ENCODE data around the gene SLC7A10. TPM values are rescaled to one million over a fixed set of nuclear protein-coding genes. Genes with fewer than 3 reads are reported as not detected.

The SLC7A10 gene
- total RNA-seq, 2 donors from 2014 or later: 0.78 to 5.3 TPM

- Histone ChIP-seq H3K27ac (no peak overlapping the region), H3K4me3 (no peak overlapping the region), H3K9me3 (no peaks in the 10 kb centered on the region), H3K4me1 (peaks cover 18% of the 10 kb centered on the region), H3K36me3 (replicated peaks in 1 of 2; ENCODE audit: insufficient read depth in 1 of 2, low read depth in 2 of 2) (no peaks in the 10 kb centered on the region), H3K27me3 (no peaks in the 10 kb centered on the region)
- DNase-seq (no peak), ATAC-seq (no peak)
- no peak for TF ChIP-seq POLR2A (IDR thresholded peaks at IDR 0.05)
- no peak for TF ChIP-seq CTCF (IDR thresholded peaks at IDR 0.05)
- 90 to 92% methylated on average over 9 to 10 of the region's 10 CpGs for WGBS, 2 donors
- intact Hi-C loops (cut with DNase I): no loop called here
Measured at GRCh38 chr19:33196446-33197193, 29.0 kb downstream of the SLC7A10 start.

- WGBS, 2 donors: 74 to 83% methylated on average over 1 to 17 of the region's 17 CpGs
- no peak overlapping the region for H3K4me3 ChIP-seq
- H3K36me3 ChIP-seq (replicated peaks in 1 of 2; ENCODE audit: insufficient read depth in 1 of 2, low read depth in 2 of 2): no peaks in the 10 kb centered on the region
- ATAC-seq: no peak
- intact Hi-C loops (cut with DNase I): no loop called here
- no peak overlapping the region for H3K27ac ChIP-seq
- H3K27me3 ChIP-seq: no peaks in the 10 kb centered on the region
- DNase-seq: no peak
- TF ChIP-seq POLR2A (IDR thresholded peaks at IDR 0.05): no peak
- TF ChIP-seq CTCF (IDR thresholded peaks at IDR 0.05): no peak
- H3K9me3 ChIP-seq: no peaks in the 10 kb centered on the region
- peaks cover 18% of the 10 kb centered on the region for H3K4me1 ChIP-seq
Measured at GRCh38 chr19:33195645-33196347, 29.9 kb downstream of the SLC7A10 start.

GRCh38 chr19:33194886-33195644 lies 30.6 kb downstream of the SLC7A10 start:
- ATAC-seq: peak; percentile 58
- intact Hi-C loops (cut with DNase I): no loop called here
- WGBS, 2 donors: 0 to 3% methylated on average over 1 to 43 of the region's 49 CpGs
- peaks cover 18% of the 10 kb centered on the region for H3K4me1 ChIP-seq
- no peaks in the 10 kb centered on the region for H3K36me3 ChIP-seq (replicated peaks in 1 of 2; ENCODE audit: insufficient read depth in 1 of 2, low read depth in 2 of 2)
- DNase-seq: peak; percentile 33 to 48 (median 39)
- no peaks in the 10 kb centered on the region for H3K27me3 ChIP-seq
- no peaks in the 10 kb centered on the region for H3K9me3 ChIP-seq
- peak overlapping the region in 2 of 4 donors; percentile 3 to 43 for H3K27ac ChIP-seq
- H3K4me3 ChIP-seq: peak overlapping the region; percentile 15 to 64
- TF ChIP-seq POLR2A (IDR thresholded peaks at IDR 0.05) (no peak), CTCF (IDR thresholded peaks at IDR 0.05) (no peak)

- peak in 1 of 4 donors; percentile 34 for DNase-seq
- TF ChIP-seq CTCF (IDR thresholded peaks at IDR 0.05) (no peak), POLR2A (IDR thresholded peaks at IDR 0.05) (no peak)
- H3K36me3 ChIP-seq (replicated peaks in 1 of 2; ENCODE audit: insufficient read depth in 1 of 2, low read depth in 2 of 2): no peaks in the 10 kb centered on the region
- ATAC-seq: peak; percentile 58
- no peaks in the 10 kb centered on the region for H3K27me3 ChIP-seq
- intact Hi-C loops (cut with DNase I): no loop called here
- H3K27ac ChIP-seq: no peak overlapping the region
- H3K4me3 ChIP-seq: no peak overlapping the region
- no peaks in the 10 kb centered on the region for H3K9me3 ChIP-seq
- H3K4me1 ChIP-seq: peaks cover 18% of the 10 kb centered on the region
- WGBS, 2 donors: 0% methylated on average over 19 of the region's 57 CpGs; no CpG with 5 or more reads in 1 of the 2 donors
Measured at GRCh38 chr19:33194532-33194885, 31.1 kb downstream of the SLC7A10 start.
